Measurements from ENCODE around the gene EML6.

The EML6 gene

GRCh38 chr2:54709336-54709809 lies 14.1 kb upstream of the EML6 start:
- peak overlapping the region; percentile 59; the same call in 1 of the 2 replicates for H2AFZ ChIP-seq (ENCODE audit: low read length)
- H3K36me3 ChIP-seq (ENCODE audit: insufficient read depth, low read length) = no peaks in the 10 kb centered on the region
- no peak overlapping the region for H3K9ac ChIP-seq (ENCODE audit: low read depth, low read length, poor library complexity, severe bottlenecking)
- H3K9me3 ChIP-seq (ENCODE audit: insufficient read depth, low read depth, low read length) = no peaks in the 10 kb centered on the region
- H3K4me2 ChIP-seq (ENCODE audit: low read depth, low read length, poor library complexity, severe bottlenecking) = no peak overlapping the region
- H3K4me3 ChIP-seq (ENCODE audit: low read length, poor library complexity, severe bottlenecking) = no peak overlapping the region
- no peaks in the 10 kb centered on the region for H4K20me1 ChIP-seq (ENCODE audit: insufficient read depth, low read length, poor library complexity, severe bottlenecking)
- H3F3A ChIP-seq (ENCODE audit: low read depth) = no peaks in the 10 kb centered on the region
- no peaks in the 10 kb centered on the region for H3K27me3 ChIP-seq (ENCODE audit: insufficient read depth, low read length, poor library complexity, severe bottlenecking)
- no peaks in the 10 kb centered on the region for H3K4me1 ChIP-seq (ENCODE audit: insufficient read depth, low read length, poor library complexity, severe bottlenecking)
- H3K9me2 ChIP-seq (replicated peaks; ENCODE audit: low read depth, low read length) = no peaks in the 10 kb centered on the region
- H3K79me2 ChIP-seq (ENCODE audit: insufficient read depth, low read length) = no peaks in the 10 kb centered on the region
- TF ChIP-seq EZH2phosphoT487 (IDR thresholded peaks at IDR 0.05; ENCODE audit: borderline replicate concordance) = no peak
- TF ChIP-seq, protein P1, sequence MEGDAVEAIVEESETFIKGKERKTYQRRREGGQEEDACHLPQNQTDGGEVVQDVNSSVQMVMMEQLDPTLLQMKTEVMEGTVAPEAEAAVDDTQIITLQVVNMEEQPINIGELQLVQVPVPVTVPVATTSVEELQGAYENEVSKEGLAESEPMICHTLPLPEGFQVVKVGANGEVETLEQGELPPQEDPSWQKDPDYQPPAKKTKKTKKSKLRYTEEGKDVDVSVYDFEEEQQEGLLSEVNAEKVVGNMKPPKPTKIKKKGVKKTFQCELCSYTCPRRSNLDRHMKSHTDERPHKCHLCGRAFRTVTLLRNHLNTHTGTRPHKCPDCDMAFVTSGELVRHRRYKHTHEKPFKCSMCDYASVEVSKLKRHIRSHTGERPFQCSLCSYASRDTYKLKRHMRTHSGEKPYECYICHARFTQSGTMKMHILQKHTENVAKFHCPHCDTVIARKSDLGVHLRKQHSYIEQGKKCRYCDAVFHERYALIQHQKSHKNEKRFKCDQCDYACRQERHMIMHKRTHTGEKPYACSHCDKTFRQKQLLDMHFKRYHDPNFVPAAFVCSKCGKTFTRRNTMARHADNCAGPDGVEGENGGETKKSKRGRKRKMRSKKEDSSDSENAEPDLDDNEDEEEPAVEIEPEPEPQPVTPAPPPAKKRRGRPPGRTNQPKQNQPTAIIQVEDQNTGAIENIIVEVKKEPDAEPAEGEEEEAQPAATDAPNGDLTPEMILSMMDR (conservative IDR thresholded peaks at IDR 0.05; ENCODE audit: low read length) = no peak

- H2AFZ ChIP-seq (ENCODE audit: low read length) = no peak overlapping the region
- TF ChIP-seq, protein P1 (conservative IDR thresholded peaks at IDR 0.05; ENCODE audit: low read length) = no peak
- TF ChIP-seq EZH2phosphoT487 (IDR thresholded peaks at IDR 0.05; ENCODE audit: borderline replicate concordance) = no peak
- no peak overlapping the region for H3K4me3 ChIP-seq (ENCODE audit: low read length, poor library complexity, severe bottlenecking)
- no peaks in the 10 kb centered on the region for H3K4me1 ChIP-seq (ENCODE audit: insufficient read depth, low read length, poor library complexity, severe bottlenecking)
- H3K4me2 ChIP-seq (ENCODE audit: low read depth, low read length, poor library complexity, severe bottlenecking) = no peak overlapping the region
- no peaks in the 10 kb centered on the region for H3K36me3 ChIP-seq (ENCODE audit: insufficient read depth, low read length)
- no peak overlapping the region for H3K9ac ChIP-seq (ENCODE audit: low read depth, low read length, poor library complexity, severe bottlenecking)
- H3F3A ChIP-seq (ENCODE audit: low read depth) = no peaks in the 10 kb centered on the region
- H3K9me2 ChIP-seq (replicated peaks; ENCODE audit: low read depth, low read length) = no peaks in the 10 kb centered on the region
- no peaks in the 10 kb centered on the region for H3K9me3 ChIP-seq (ENCODE audit: insufficient read depth, low read depth, low read length)
- H4K20me1 ChIP-seq (ENCODE audit: insufficient read depth, low read length, poor library complexity, severe bottlenecking) = no peaks in the 10 kb centered on the region
- H3K79me2 ChIP-seq (ENCODE audit: insufficient read depth, low read length) = no peaks in the 10 kb centered on the region
- no peaks in the 10 kb centered on the region for H3K27me3 ChIP-seq (ENCODE audit: insufficient read depth, low read length, poor library complexity, severe bottlenecking)
These were observed 13.2 kb upstream of the EML6 start for GRCh38 chr2:54710216-54710615.

DNA sequence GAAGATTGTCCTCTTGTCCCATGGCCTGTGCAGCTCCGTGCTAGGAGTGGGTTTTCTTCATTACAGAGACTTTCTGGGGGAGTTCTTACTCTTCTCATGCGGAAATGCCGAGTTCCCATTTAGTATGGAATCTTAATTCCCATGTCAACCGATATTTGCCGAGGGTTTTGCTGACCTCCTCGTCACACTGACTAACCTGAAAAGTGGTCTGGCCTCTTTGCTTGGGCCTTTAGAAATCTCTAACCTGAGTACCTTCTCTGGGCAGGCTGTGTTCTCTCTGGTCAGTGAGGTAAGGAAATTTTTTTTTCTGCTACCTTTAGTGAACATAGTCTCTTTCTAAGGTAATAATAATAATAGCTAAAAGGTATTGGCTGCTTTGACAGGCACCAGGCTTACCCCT lies 10.9 kb upstream of the EML6 start:
- TF ChIP-seq EZH2phosphoT487 (IDR thresholded peaks at IDR 0.05; ENCODE audit: borderline replicate concordance) = no peak
- TF ChIP-seq, protein P1 (conservative IDR thresholded peaks at IDR 0.05; ENCODE audit: low read length) = no peak
- Histone ChIP-seq H4K20me1 (ENCODE audit: insufficient read depth, low read length, poor library complexity, severe bottlenecking) (no peaks in the 10 kb centered on the region), H3K4me1 (ENCODE audit: insufficient read depth, low read length, poor library complexity, severe bottlenecking) (no peaks in the 10 kb centered on the region), H3K4me3 (ENCODE audit: low read length, poor library complexity, severe bottlenecking) (no peak overlapping the region), H3F3A (ENCODE audit: low read depth) (no peaks in the 10 kb centered on the region), H3K9me3 (ENCODE audit: insufficient read depth, low read depth, low read length) (no peaks in the 10 kb centered on the region), H3K9me2 (replicated peaks; ENCODE audit: low read depth, low read length) (no peaks in the 10 kb centered on the region), H3K9ac (ENCODE audit: low read depth, low read length, poor library complexity, severe bottlenecking) (no peak overlapping the region), H3K36me3 (ENCODE audit: insufficient read depth, low read length) (no peaks in the 10 kb centered on the region), H3K27me3 (ENCODE audit: insufficient read depth, low read length, poor library complexity, severe bottlenecking) (peaks cover 5% of the 10 kb centered on the region), H3K79me2 (ENCODE audit: insufficient read depth, low read length) (no peaks in the 10 kb centered on the region), H2AFZ (ENCODE audit: low read length) (no peak overlapping the region), H3K4me2 (ENCODE audit: low read depth, low read length, poor library complexity, severe bottlenecking) (no peak overlapping the region)
